GM19438 (cell line): ENCODE measurements around the gene GJD4.

Experiments
- ATAC-seq: cut with Tn5 transposase; IDR thresholded peaks from one replicate; pipeline ENCODE4 v1.9.1; 2021; ENCODE audit warnings: low read depth; ENCODE audit not compliant: unreplicated experiment

The GJD4 gene

GRCh38 chr10:35613597-35614226 lies 8.6 kb downstream of the GJD4 start:
- ATAC-seq, result no peak

- no peak for ATAC-seq
Observed at GRCh38 chr10:35614312-35614711, 9.2 kb downstream of the GJD4 start.

GRCh38 chr10:35626971-35627507 lies 21.9 kb downstream of the GJD4 start:
- no peak for ATAC-seq

GRCh38 chr10:35631404-35631803 lies 26.3 kb downstream of the GJD4 start:
- no peak for ATAC-seq

- ATAC-seq, result no peak
Observed at GRCh38 chr10:35632027-35632426, 26.9 kb downstream of the GJD4 start.

- no peak for ATAC-seq
Observed at GRCh38 chr10:35633006-35633980, 28.2 kb downstream of the GJD4 start.

GRCh38 chr10:35635576-35635975 lies 30.4 kb downstream of the GJD4 start:
- ATAC-seq, result peak; percentile 65

GRCh38 chr10:35636956-35637355 lies 31.8 kb downstream of the GJD4 start:
- no peak for ATAC-seq

- no peak for ATAC-seq
Observed at GRCh38 chr10:35637462-35637861, 32.3 kb downstream of the GJD4 start.

- no peak for ATAC-seq
Observed at GRCh38 chr10:35638101-35638500, 33.0 kb downstream of the GJD4 start.

GRCh38 chr10:35639021-35639727 lies 34.0 kb downstream of the GJD4 start:
- no peak for ATAC-seq

GRCh38 chr10:35639728-35640401 lies 34.7 kb downstream of the GJD4 start:
- no peak for ATAC-seq

GRCh38 chr10:35640474-35640873 lies 35.3 kb downstream of the GJD4 start:
- ATAC-seq, result peak; percentile 18

- peak; percentile 36 for ATAC-seq
Observed at GRCh38 chr10:35640951-35641675, 36.0 kb downstream of the GJD4 start.

GRCh38 chr10:35641676-35642034 lies 36.5 kb downstream of the GJD4 start:
- ATAC-seq, result peak; percentile 30

- ATAC-seq, result peak; percentile 84
Observed at GRCh38 chr10:35642035-35642792, 37.1 kb downstream of the GJD4 start, which contains the start of gene FZD8. Gene FZD8 (minus strand): TSS chr10:35642296. CDS start chr10:35641429, 867 bp downstream.

- ATAC-seq, result no peak
Observed at GRCh38 chr10:35642793-35643114, 37.6 kb downstream of the GJD4 start.

- ATAC-seq, result no peak
Observed at GRCh38 chr10:35643151-35644049, 38.3 kb downstream of the GJD4 start.
